Panc1 (cell line): ENCODE measurements around the gene IL17RE. TPM values are rescaled to one million over a fixed set of nuclear protein-coding genes. Genes with fewer than 3 reads are reported as not detected.
"Not testable (repeated sequence)": the region's sequence is repeated elsewhere in the genome, so short reads cannot be mapped to it uniquely, and the experiment has no call there.

Experiments
- ATAC-seq: fragments of 200-7000 bp; cut with Tn5 transposase; 2 replicates; pipeline ENCODE4 v1.9.1; 2020; ENCODE audit warnings: mild to moderate bottlenecking, moderate library complexity
- BruUV-seq: library from RNA; stranded (reverse); fragments of 400-500 nt; replicated peaks from 2 replicates; lab custom pipeline; 2021; lab: Mats Ljungman, UMichigan
- CTCF ChIA-PET: fragments of 300-600 bp; sonication (Branson Sonifier 250); formaldehyde crosslinking; loops from one replicate; lab custom pipeline; 2022; ENCODE audit warnings: antibody characterized with exemption; lab: Charles Lee
- POLR2A ChIA-PET: fragments of 300-600 bp; sonication (Branson Sonifier 250); formaldehyde crosslinking; loops from one replicate; lab custom pipeline; 2022; ENCODE audit warnings: antibody characterized with exemption; lab: Charles Lee
- DNase-seq: peaks from one replicate; pipeline ENCODE4 v3.0.0-alpha.2; 2010; ENCODE audit warnings: low read depth, low spot score
- H3K27ac ChIP-seq: 2 replicates; pipeline ENCODE4 v1.5.1; 2011; ENCODE audit warnings: mild to moderate bottlenecking, low read length, inconsistent platforms
- H3K27me3 ChIP-seq: fragments of 200-500 bp; sonication (Bioruptor generic); 2 replicates; pipeline ENCODE4 v1.6.0; 2014; ENCODE audit warnings: low read length, inconsistent platforms; ENCODE audit not compliant: control insufficient read depth, insufficient read depth
- H3K36me3 ChIP-seq: fragments of 200-500 bp; sonication (Bioruptor generic); 2 replicates; pipeline ENCODE4 v1.5.1; 2014; ENCODE audit warnings: inconsistent platforms, mild to moderate bottlenecking, low read length, moderate library complexity; ENCODE audit not compliant: control insufficient read depth, insufficient read depth
- H3K4me1 ChIP-seq: 2 replicates; pipeline ENCODE4 v1.5.1; 2011; ENCODE audit warnings: inconsistent platforms, mild to moderate bottlenecking, low read length, moderate library complexity; ENCODE audit not compliant: control insufficient read depth, insufficient read depth
- H3K4me3 ChIP-seq, 2 experiments: 2 replicates each; pipeline ENCODE4 v1.5.1; 2011 to 2012; ENCODE audit warnings: low read depth in 2 of 2, low read length in 2 of 2, mild to moderate bottlenecking in 2 of 2, inconsistent platforms in 1 of 2, moderate library complexity in 1 of 2
- H3K9me3 ChIP-seq: fragments of 200-500 bp; sonication (Bioruptor generic); 2 replicates; pipeline ENCODE4 v1.5.1; 2014; ENCODE audit warnings: low read depth, mild to moderate bottlenecking, inconsistent platforms, low read length, moderate library complexity; ENCODE audit not compliant: control insufficient read depth, insufficient read depth
- POLR2AphosphoS5 ChIP-seq: IDR thresholded peaks from 2 replicates; pipeline ENCODE4 v1.6.1; 2012; ENCODE audit warnings: mild to moderate bottlenecking, low read depth, low read length, moderate library complexity
- SIN3A ChIP-seq: IDR thresholded peaks from 2 replicates; pipeline ENCODE4 v1.6.1; 2012; ENCODE audit warnings: low read depth, mild to moderate bottlenecking, low read length, moderate library complexity, borderline replicate concordance; ENCODE audit not compliant: insufficient read depth
- TCF7L2 ChIP-seq: IDR thresholded peaks from 2 replicates; pipeline ENCODE4 v1.6.1; 2011; ENCODE audit warnings: mild to moderate bottlenecking, low read depth, low read length, inconsistent platforms
- in situ Hi-C: cut with HindIII; loops from 2 replicates; pipeline ENCODE4 v1.10.0; 2016; ENCODE audit warnings: low sequenced_read_pairs, low pct_unique_long_range_greater_than_20kb
- intact Hi-C: fragments of 100-400 bp; cut with micrococcal nuclease; formaldehyde crosslinking; loops from one replicate; pipeline ENCODE4 v1.10.0; 2022; ENCODE audit not compliant: unreplicated experiment
- total RNA-seq: library from RNA; stranded (reverse); gene quantifications from one replicate; pipeline ENCODE4 v1.2.1, GENCODE V29; 2021; ENCODE audit not compliant: unreplicated experiment
- TF ChIP-seq, protein P1 (sequence below), 2 experiments: IDR thresholded peaks; 2 replicates each; pipeline ENCODE4 v1.6.1; 2011 to 2012; ENCODE audit warnings: low read depth in 2 of 2, control low read depth in 1 of 2, low read length in 1 of 2, mild to moderate bottlenecking in 1 of 2, moderate library complexity in 1 of 2; ENCODE audit not compliant: insufficient read depth in 1 of 2
- TF ChIP-seq, protein P2 (sequence below): fragments of 450-650 bp; IDR thresholded peaks from 2 replicates; pipeline ENCODE4 v1.5.1; 2017; ENCODE audit warnings: mild to moderate bottlenecking

IL17RE gene
- total RNA-seq, 1 experiment from 2014 or later: 1.1 TPM

DNA sequence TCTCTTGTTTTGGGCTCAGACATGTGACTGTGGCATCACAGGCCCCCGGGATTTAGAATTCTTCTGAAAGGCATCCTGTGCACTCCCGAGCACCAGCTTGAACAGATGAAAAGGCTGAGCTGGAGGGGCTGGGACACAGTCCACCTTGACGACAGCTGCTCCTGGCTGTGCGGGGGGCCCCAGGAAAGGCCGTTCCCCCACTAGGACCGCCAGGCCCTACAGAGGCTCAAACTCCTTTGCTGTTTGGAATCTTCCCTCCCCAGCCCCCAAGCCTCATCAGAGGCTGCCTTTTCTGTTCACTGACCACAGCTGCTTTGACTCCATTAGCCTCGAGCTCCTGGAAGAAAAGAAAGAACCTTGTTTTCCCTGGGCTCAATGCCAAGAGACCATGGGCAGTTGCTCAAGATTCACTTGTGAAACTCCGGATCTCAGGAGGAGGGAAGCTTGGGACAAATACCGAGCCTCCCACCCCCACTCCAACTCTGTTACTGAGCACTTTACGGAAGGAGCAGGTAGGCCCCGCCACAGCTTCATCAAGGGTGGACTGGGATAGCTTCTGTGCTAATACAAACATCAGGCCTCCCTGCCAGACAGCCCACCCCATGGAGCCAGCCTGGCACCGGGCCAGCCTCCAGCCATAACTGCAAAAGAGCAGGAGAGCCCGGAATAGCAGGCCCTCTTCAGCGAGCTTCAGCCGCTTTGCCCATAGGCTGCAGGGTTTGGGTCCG lies 38.3 kb upstream of the IL17RE start:
- TF ChIP-seq SIN3A (no peak), POLR2AphosphoS5 (no peak), TCF7L2 (no peak)
- TF ChIP-seq, protein P1, sequence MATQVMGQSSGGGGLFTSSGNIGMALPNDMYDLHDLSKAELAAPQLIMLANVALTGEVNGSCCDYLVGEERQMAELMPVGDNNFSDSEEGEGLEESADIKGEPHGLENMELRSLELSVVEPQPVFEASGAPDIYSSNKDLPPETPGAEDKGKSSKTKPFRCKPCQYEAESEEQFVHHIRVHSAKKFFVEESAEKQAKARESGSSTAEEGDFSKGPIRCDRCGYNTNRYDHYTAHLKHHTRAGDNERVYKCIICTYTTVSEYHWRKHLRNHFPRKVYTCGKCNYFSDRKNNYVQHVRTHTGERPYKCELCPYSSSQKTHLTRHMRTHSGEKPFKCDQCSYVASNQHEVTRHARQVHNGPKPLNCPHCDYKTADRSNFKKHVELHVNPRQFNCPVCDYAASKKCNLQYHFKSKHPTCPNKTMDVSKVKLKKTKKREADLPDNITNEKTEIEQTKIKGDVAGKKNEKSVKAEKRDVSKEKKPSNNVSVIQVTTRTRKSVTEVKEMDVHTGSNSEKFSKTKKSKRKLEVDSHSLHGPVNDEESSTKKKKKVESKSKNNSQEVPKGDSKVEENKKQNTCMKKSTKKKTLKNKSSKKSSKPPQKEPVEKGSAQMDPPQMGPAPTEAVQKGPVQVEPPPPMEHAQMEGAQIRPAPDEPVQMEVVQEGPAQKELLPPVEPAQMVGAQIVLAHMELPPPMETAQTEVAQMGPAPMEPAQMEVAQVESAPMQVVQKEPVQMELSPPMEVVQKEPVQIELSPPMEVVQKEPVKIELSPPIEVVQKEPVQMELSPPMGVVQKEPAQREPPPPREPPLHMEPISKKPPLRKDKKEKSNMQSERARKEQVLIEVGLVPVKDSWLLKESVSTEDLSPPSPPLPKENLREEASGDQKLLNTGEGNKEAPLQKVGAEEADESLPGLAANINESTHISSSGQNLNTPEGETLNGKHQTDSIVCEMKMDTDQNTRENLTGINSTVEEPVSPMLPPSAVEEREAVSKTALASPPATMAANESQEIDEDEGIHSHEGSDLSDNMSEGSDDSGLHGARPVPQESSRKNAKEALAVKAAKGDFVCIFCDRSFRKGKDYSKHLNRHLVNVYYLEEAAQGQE (IDR thresholded peaks at IDR 0.05; ENCODE audit: insufficient read depth in 1 of 2, low read depth in 2 of 2, low read length in 1 of 2): no peak
- Histone ChIP-seq H3K9me3 (no peaks in the 10 kb centered on the region), H3K27me3 (no peaks in the 10 kb centered on the region), H3K36me3 (no peaks in the 10 kb centered on the region), H3K4me3 (no peak overlapping the region), H3K4me1 (peaks cover 6% of the 10 kb centered on the region; the same call in 1 of the 2 replicates), H3K27ac (no peak overlapping the region)
- DNase-seq (no peak), ATAC-seq (no peak)
- CTCF ChIA-PET: no interaction called here
- no TSS peak for BruUV-seq
- intact Hi-C loops (no loop called here), in situ Hi-C loops (no loop called here)
- POLR2A ChIA-PET: interaction anchor here (0.6 kb wide), 1 partner anchor 68 kb away, joined by 6 read pairs; no protein-coding TSS in a partner anchor

DNA sequence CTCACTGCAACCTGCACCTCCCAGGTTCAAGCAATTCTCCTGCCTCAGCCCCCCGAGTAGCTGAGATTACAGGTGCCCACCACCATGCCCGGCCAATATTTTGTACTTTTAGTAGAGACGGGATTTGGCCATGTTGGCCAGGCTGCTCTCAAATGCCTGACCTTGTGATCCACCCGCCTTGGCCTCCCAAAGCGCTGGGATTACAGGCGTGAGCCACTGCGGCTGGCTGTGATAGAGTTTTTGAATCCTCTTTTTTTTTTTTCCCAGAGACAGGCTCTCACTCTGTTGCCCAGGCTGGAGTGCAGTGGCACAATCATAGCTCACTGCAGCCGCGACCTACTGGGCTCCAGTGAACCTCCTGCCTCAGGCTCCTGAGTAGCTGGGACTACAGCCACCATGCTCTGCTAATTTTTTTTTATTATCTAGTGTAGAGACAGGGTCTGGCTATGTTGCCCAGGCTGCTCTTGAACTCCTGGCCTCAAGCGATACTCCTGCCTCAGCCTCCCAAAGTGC lies 37.5 kb upstream of the IL17RE start:
- BruUV-seq, POLR2A ChIA-PET: not testable (repeated sequence)

DNA sequence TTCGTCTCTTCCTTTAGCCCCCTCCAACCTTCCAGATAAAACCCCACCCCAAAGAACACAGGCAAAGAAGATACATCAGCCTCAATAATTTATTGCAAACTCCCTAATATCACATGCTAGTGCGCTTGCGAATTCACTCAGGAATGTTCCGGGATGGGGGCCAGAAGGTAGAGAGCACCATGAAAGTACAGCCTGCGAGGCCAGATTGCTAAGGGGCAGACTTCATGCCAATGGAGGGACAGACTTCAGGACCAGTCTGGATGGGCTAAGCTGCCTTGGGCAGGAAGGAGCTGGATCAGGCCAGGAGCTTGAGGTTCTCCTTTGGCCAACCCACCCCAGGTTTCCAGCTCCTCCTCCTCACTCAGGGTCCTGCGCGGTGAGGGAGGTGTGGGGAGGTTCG lies 36.0 kb upstream of the IL17RE start:
- peaks cover 6% of the 10 kb centered on the region; the same call in 1 of the 2 replicates for H3K4me1 ChIP-seq
- no peak overlapping the region for H3K4me3 ChIP-seq
- intact Hi-C loops: no loop called here
- no peak overlapping the region for H3K27ac ChIP-seq
- no peaks in the 10 kb centered on the region for H3K27me3 ChIP-seq
- ATAC-seq (no peak), DNase-seq (no peak)
- in situ Hi-C loops: no loop called here
- no peaks in the 10 kb centered on the region for H3K36me3 ChIP-seq
- ChIA-PET CTCF (no interaction called here), POLR2A (interaction anchor here (0.6 kb wide), 1 partner anchor 406 kb away, joined by 3 read pairs; no protein-coding TSS in a partner anchor)
- no peak for TF ChIP-seq TCF7L2
- TF ChIP-seq SIN3A: no peak
- TF ChIP-seq, protein P2, sequence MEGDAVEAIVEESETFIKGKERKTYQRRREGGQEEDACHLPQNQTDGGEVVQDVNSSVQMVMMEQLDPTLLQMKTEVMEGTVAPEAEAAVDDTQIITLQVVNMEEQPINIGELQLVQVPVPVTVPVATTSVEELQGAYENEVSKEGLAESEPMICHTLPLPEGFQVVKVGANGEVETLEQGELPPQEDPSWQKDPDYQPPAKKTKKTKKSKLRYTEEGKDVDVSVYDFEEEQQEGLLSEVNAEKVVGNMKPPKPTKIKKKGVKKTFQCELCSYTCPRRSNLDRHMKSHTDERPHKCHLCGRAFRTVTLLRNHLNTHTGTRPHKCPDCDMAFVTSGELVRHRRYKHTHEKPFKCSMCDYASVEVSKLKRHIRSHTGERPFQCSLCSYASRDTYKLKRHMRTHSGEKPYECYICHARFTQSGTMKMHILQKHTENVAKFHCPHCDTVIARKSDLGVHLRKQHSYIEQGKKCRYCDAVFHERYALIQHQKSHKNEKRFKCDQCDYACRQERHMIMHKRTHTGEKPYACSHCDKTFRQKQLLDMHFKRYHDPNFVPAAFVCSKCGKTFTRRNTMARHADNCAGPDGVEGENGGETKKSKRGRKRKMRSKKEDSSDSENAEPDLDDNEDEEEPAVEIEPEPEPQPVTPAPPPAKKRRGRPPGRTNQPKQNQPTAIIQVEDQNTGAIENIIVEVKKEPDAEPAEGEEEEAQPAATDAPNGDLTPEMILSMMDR: no peak
- no peak for TF ChIP-seq POLR2AphosphoS5
- TF ChIP-seq, protein P1 (IDR thresholded peaks at IDR 0.05; ENCODE audit: insufficient read depth in 1 of 2, low read depth in 2 of 2, low read length in 1 of 2): no peak
- no TSS peak for BruUV-seq
- H3K9me3 ChIP-seq: no peaks in the 10 kb centered on the region

More for the DNA sequence above, 37.5 kb upstream of the IL17RE start:
- H3K36me3 ChIP-seq, intact Hi-C loops, H3K27ac ChIP-seq, H3K4me3 ChIP-seq, H3K27me3 ChIP-seq, in situ Hi-C loops, H3K4me1 ChIP-seq, DNase-seq, ATAC-seq, H3K9me3 ChIP-seq: not testable (repeated sequence)
- CTCF ChIA-PET: interaction anchor here (0.6 kb wide), 1 partner anchor 20 kb away, joined by 3 read pairs; no protein-coding TSS in a partner anchor
